GM21423 (cell line): Measurements from ENCODE around the gene MGMT.

Source experiments
- ATAC-seq: cut with Tn5 transposase; IDR thresholded peaks from one replicate; pipeline ENCODE4 v1.9.1; 2021; ENCODE audit warnings: mild to moderate bottlenecking, moderate library complexity; ENCODE audit not compliant: unreplicated experiment

Gene MGMT

GRCh38 chr10:129725482-129725881 lies 258.4 kb downstream of the MGMT start:
- no peak for ATAC-seq

- ATAC-seq, result no peak
Measured at GRCh38 chr10:129725890-129726631, 259.0 kb downstream of the MGMT start.

GRCh38 chr10:129727071-129727470 lies 260.0 kb downstream of the MGMT start:
- no peak for ATAC-seq

- ATAC-seq, result no peak
Measured at GRCh38 chr10:129727495-129727894, 260.5 kb downstream of the MGMT start.

GRCh38 chr10:129728246-129728820 lies 261.3 kb downstream of the MGMT start:
- no peak for ATAC-seq

- no peak for ATAC-seq
Measured at GRCh38 chr10:129728905-129729795, 262.1 kb downstream of the MGMT start.

- ATAC-seq, result no peak
Measured at GRCh38 chr10:129730272-129730992, 263.4 kb downstream of the MGMT start.

GRCh38 chr10:129730993-129731325 lies 263.9 kb downstream of the MGMT start:
- ATAC-seq, result no peak

GRCh38 chr10:129740532-129741279 lies 273.7 kb downstream of the MGMT start:
- no peak for ATAC-seq

- no peak for ATAC-seq
Measured at GRCh38 chr10:129741280-129741977, 274.4 kb downstream of the MGMT start.

- no peak for ATAC-seq
Measured at GRCh38 chr10:129741978-129742741, 275.1 kb downstream of the MGMT start.

- ATAC-seq, result no peak
Measured at GRCh38 chr10:129742742-129743550, 275.9 kb downstream of the MGMT start.

- ATAC-seq, result no peak
Measured at GRCh38 chr10:129743738-129744133, 276.7 kb downstream of the MGMT start.

- ATAC-seq, result no peak
Measured at GRCh38 chr10:129744134-129745111, 277.4 kb downstream of the MGMT start.

- ATAC-seq, result no peak
Measured at GRCh38 chr10:129745186-129745750, 278.2 kb downstream of the MGMT start.

- ATAC-seq, result no peak
Measured at GRCh38 chr10:129754211-129755050, 287.4 kb downstream of the MGMT start.
